Measurements from ENCODE around the gene PNPLA6.
A peak's percentile ranks its signal among the peaks of the same experiment; 100 is the strongest.

The PNPLA6 gene

GRCh38 chr19:7516333-7516732 is 19.2 kb upstream of the PNPLA6 start:
- DNase-seq = no peak

- DNase-seq = no peak
Observed at GRCh38 chr19:7516878-7517277, 18.6 kb upstream of the PNPLA6 start.

GRCh38 chr19:7519361-7520130 is 16.0 kb upstream of the PNPLA6 start:
- no peak for DNase-seq

GRCh38 chr19:7520131-7521051 is 15.1 kb upstream of the PNPLA6 start:
- DNase-seq = no peak

GRCh38 chr19:7521551-7522071 is 13.9 kb upstream of the PNPLA6 start:
- no peak for DNase-seq

GRCh38 chr19:7522072-7522922 is 13.2 kb upstream of the PNPLA6 start, which contains the start of gene MCOLN1:
Gene MCOLN1, plus strand, starts transcription at chr19:7522624. Its CDS starts 127 bp downstream, at chr19:7522751.
- peak; percentile 99 for DNase-seq

GRCh38 chr19:7522923-7523667 is 12.4 kb upstream of the PNPLA6 start:
- no peak for DNase-seq

- DNase-seq = no peak
Observed at GRCh38 chr19:7524523-7524922, 11.0 kb upstream of the PNPLA6 start.

- no peak for DNase-seq
Observed at GRCh38 chr19:7524992-7525739, 10.4 kb upstream of the PNPLA6 start.

- no peak for DNase-seq
Observed at GRCh38 chr19:7526059-7526929, 9.2 kb upstream of the PNPLA6 start.

GRCh38 chr19:7527516-7528191 is 7.9 kb upstream of the PNPLA6 start:
- no peak for DNase-seq

- DNase-seq = no peak
Observed at GRCh38 chr19:7528192-7528519, 7.4 kb upstream of the PNPLA6 start.

- no peak for DNase-seq
Observed at GRCh38 chr19:7528522-7529245, 6.8 kb upstream of the PNPLA6 start.

GRCh38 chr19:7529246-7529600 is 6.3 kb upstream of the PNPLA6 start:
- no peak for DNase-seq

- DNase-seq = no peak
Observed at GRCh38 chr19:7529610-7530490, 5.7 kb upstream of the PNPLA6 start.

- no peak for DNase-seq
Observed at GRCh38 chr19:7533281-7533885, 2.1 kb upstream of the PNPLA6 start.

- DNase-seq = peak; percentile 87
Observed at GRCh38 chr19:7533925-7534480, 1.5 kb upstream of the PNPLA6 start.

Data from CD4-positive, alpha-beta T cell treated with Interleukin-12 subunit alpha and Interleukin-12 subunit beta, for 1 hour (primary cell).